Peyer's patch (tissue), 4 donors: ENCODE results near the gene DYNC2LI1.

ENCODE experiments used
- CTCF ChIP-seq, 6 experiments: fragments of 450-650 bp in 4 of 6; fragments of 200-600 bp in 2 of 6; sonication (generic) in 1 of 6; IDR thresholded peaks; one replicate each; pipeline ENCODE4 v1.5.1; 2017 to 2019; ENCODE audit warnings: antibody characterized with exemption in 6 of 6, mild to moderate bottlenecking in 3 of 6, moderate library complexity in 1 of 6
- POLR2A ChIP-seq, 2 donors: fragments of 450-650 bp; IDR thresholded peaks; one replicate each; pipeline ENCODE4 v1.5.1; 2017; ENCODE audit warnings: antibody characterized with exemption in 2 of 2, mild to moderate bottlenecking in 2 of 2, moderate library complexity in 2 of 2

GRCh38 chr2:43749583-43749982 lies 24.3 kb upstream of the DYNC2LI1 start:
- no peak for TF ChIP-seq CTCF (IDR thresholded peaks at IDR 0.05)
- no peak for TF ChIP-seq POLR2A (IDR thresholded peaks at IDR 0.05)
